ENCODE measurements around the gene SIX5.
"Not testable (repeated sequence)": the region's sequence is repeated elsewhere in the genome, so short reads cannot be mapped to it uniquely, and the experiment has no call there.

SIX5 gene

DNA sequence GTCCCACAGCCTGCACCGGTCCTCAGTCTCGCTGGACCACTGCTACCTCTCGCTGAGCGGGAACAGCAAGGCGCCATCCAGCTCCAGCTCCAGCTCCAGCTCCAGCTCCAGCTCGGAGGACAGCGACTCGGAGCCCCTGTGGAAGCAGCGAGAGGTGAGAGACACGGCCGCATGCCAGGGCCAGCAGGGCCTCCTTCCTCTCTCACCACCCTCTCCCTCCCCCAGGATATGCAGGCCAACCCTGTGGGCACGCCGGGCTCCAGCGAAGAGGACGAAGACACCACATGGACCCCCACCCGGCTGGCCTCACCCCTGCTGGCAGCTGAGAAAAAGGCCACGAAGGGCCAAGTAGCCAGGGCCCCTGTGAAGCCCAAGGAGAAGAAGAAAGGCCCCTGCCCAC, 7.3 kb downstream of the SIX5 start:
- DNase-seq = no peak

DNA sequence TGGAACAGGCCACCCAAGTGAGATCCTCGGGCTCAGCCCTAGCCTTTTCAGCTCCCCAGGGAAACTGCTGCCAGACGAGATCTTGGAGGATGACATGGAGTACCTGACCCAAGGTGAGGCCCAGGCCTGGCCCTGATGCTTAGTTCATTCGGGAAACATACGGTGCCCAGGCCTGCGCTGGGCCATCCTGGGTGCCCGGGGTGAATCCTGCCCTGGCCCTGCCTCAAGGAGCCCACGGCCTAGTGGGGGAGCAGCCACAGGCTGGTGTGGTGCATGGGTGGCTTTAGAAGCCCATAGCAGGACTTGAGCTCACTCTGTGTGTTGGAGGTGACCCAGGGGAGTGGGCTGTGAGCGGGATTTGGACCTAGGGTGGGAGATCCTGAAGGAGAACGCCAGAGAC, 10.1 kb downstream of the SIX5 start:
- no peak for DNase-seq

DNA sequence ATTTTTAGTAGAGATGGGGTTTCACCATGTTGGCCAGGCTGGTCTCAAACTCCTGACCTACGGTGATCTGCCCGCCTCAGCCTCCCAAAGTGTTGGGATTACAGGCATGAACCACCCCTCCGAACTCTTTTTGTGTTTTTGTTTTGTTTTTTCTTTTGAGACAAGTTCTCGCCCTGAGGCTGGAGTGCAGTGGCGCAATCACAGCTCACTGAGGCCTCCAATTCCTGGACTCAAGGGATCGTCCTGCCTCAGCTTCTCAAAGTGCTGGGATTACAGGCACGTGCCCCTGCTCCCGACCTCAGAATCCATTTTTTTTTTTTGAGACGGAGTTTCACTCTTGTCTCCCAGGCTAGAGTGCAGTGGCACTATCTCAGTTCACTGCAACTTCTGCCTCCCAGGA, 11.4 kb downstream of the SIX5 start:
- no peak for DNase-seq

DNA sequence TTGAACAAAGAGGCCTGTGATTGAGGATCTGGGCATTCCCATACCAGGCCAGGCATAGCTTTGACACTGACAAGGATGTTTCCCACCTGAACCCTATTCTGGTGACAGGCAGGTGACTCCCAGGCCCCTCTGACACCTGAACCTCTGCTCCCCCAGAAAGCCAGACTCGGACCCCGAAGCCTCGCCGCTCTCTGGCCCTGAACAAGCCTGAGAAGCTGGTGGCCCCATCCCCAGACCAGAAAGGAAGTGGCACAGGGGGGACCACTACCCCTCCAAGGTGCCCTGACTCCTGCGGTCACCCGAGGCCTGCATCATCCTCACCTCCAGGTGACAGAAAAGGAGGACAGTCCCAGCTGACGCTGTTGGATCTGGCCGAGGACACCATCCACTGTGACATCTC, 14.7 kb downstream of the SIX5 start:
- no peak for DNase-seq

DNA sequence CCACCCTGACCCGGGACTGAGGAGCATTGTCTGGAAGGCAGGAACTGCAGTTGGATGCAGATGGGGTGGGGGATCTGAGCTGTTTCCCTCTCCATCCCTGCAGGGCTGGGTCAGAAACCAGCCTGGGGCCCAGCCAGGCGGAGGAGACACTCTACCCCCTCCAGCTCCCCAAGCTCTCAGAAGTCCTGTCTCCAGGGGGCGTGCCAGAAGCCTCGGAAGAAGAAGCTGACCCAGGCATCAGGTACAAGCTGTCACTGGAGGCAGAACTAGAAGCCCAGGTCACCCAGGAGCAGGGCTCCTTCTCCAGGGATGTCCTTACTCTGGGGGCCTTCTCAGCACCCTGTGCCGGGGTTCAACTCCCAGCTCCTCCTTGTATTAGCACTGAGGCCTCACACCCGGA, 15.5 kb downstream of the SIX5 start:
- DNase-seq = no peak

DNA sequence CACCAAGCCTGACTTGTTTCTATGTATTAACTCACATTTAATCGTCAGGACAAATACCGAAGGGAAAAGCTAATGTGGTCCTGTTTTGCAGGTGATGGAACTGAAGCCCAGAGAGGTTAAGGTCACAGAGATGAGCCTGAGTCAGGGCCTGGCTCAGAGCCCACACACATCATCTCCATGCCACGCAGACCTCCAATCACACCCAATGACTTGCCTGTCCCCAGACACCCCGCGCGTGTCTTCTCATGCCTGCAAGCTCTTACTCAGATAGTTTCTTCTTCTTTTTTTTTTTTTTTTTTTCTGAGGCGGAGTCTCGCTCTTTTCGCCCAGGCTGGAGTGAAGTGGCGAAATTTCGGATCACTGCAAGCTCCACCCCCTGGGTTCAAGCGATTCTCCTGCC, 16.4 kb downstream of the SIX5 start:
- DNase-seq = no peak

DNA sequence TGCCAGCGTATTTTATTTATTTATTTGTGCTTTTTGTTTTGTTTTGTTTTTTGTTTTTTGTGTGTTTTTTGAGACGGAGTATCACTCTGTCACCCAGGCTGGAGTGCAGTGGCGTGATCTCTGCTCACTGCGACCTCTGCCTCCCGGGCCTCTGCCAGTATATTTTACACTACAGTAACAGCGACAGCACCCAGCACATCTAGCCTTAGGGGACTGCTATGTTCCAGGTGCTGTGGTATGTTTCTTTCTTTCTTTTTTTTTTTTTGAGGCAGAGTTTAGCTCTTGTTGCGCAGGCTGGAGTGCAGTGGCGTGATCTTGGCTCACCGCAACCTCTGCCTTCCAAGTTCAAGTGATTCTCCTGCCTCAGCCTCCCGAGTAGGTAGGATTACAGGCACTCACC, 17.6 kb downstream of the SIX5 start:
- DNase-seq = not testable (repeated sequence)

DNA sequence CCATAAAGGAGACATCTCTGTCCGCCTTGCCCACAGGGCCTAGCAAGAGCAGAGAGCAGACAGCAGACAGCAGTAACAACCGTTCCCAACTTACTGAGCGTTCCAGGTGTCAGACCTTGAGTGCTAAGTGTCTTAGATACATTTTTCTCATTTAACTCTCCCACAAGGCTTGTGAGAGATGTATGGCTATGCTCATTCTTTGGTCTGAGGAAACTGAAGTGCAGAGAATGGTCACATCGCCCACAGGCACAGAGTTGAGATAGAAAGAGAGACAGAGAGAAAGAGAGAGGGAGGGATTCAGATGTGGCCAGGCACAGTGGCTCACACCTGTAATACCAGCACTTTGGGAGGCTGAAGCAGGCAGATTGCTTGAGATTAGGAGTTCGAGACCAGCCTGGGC, 21.5 kb downstream of the SIX5 start:
- DNase-seq = no peak

DNA sequence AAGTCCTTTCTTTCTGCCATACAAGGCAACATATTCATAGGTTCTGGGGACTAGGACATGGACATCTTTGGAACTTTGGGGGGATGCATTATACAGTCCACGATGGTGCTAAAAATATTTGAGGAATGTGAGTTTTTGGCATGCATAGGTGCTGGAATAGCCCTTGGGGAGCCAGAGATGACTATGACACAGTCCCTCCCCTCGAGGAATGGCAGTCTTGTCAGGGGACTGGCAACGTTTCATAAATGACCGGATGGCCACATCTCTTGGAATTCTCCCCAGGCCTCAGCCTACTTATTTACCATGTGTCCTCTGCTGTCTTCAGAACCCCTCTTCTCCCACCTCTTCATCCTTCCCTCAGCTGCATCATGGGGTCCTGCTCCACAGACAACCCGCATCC, 22.2 kb downstream of the SIX5 start:
- no peak for DNase-seq

DNA sequence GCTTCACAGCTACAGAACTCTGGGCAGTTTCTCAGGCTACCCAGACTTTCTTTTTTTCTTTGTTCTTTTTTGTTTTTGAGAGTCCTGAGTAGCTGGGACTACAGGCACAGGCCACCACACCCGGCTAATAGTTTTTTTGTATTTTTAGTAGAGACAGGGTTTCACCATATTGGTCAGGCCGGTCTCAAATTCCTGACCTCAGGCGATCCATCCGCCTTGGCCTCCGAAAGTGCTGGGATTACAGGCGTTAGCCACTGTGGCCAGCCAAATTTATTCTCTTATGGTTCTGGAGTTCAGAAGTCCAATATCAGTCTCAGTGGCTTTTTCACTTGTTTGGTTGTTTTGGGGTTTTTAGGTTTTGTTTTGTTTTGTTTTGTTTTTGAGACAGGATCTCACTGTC, 23.4 kb downstream of the SIX5 start:
- no peak for DNase-seq

DNA sequence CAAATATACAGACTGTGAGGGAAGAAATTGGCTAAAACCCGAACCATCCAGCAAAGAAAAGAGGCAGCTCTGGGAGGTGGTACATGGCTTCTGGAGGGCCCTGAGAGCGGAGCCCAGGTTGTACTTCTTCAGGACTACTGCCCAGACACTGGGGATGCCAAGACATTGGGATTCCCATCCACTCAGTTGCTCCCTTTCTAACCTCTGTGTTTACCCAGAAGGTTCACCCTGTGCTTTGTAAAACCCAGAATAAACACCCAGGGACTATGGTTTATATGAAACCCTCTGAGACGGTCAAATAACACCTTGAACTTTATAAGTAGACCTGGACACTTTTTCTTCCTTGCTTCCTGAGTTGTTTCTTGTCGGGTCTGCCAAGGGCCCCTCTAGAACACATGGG, 26.1 kb downstream of the SIX5 start:
- DNase-seq = no peak

DNA sequence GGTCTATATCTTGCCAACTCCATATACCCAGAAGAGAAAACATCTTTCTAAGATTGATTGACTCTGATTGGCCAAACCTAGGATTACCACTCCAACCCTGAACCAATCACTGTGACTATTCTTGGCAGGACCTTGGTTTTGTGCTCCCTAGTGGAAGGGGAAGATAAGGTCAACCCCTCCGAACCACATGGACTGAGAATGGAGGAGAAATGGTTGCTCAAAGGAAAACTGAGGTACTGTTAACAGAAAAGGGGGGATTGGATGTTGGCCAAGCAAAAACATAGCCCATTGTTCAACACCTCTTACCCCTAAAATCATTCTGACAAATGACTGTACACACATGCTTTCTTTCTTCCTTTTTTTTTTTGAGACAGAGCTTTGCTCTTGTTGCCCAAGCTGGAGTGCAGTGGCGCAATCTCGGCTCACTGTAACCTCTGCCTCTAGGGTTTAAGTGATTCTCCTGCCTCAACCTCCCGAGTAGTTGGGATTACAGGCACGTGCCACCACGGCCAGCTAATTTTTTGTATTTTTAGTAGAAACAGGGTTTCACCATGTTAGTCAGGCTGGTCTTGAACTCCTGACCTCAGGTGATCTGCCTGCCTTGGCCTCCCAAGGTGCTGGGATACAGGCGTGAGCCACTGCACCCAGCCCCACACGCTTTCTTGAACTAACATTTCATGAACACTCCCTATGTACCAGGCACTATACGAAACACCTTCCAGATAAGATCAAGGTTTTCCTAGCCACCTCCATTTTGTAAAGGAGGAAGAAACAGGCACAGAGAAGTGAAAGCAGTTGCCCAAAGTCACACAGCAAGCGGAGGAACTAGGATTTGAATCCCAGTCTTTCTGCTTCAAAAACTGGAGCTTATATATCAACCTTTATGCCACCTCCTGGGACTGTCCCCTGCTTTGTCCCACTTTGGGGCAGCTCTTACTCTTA, 29.3 kb downstream of the SIX5 start:
- no peak for DNase-seq

DNA sequence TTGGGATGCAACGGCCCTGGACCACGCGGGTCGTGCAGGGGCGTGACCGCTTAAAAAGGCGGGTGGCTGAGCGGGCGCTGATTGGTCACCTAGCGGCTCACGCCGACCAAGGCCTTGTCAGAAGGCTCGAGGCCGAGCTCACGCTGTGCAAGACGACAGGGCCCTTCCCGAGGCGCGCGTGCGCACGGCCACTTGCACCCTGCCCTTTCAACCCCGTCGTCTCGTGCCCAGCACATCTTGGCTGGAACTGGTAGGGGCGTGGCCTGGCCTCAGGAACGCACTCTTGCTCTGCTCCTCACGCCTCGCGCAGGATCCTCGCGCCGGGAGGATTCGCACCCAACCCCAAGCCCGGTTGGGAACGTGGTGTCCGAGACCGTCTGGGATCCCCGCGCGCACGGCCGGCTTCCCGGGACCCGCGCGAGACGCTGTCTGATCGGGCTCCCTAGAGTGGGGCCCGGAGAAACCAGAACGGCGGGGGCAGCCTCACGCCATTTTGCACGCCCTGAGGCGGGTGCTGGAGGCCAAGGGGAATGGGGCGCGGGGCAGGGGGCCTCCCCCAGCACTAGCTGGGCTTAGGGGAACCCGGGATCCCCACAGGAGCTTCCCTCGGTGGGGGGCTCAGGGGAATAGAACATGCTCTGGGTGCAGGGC, 35.8 kb downstream of the SIX5 start, which contains the start of gene MEIOSIN:
MEIOSIN (plus strand) TSS at position 280 of the 651 bp plus-strand sequence. CDS start 1,938 bp downstream, outside the sequence.
- DNase-seq = no peak

DNA sequence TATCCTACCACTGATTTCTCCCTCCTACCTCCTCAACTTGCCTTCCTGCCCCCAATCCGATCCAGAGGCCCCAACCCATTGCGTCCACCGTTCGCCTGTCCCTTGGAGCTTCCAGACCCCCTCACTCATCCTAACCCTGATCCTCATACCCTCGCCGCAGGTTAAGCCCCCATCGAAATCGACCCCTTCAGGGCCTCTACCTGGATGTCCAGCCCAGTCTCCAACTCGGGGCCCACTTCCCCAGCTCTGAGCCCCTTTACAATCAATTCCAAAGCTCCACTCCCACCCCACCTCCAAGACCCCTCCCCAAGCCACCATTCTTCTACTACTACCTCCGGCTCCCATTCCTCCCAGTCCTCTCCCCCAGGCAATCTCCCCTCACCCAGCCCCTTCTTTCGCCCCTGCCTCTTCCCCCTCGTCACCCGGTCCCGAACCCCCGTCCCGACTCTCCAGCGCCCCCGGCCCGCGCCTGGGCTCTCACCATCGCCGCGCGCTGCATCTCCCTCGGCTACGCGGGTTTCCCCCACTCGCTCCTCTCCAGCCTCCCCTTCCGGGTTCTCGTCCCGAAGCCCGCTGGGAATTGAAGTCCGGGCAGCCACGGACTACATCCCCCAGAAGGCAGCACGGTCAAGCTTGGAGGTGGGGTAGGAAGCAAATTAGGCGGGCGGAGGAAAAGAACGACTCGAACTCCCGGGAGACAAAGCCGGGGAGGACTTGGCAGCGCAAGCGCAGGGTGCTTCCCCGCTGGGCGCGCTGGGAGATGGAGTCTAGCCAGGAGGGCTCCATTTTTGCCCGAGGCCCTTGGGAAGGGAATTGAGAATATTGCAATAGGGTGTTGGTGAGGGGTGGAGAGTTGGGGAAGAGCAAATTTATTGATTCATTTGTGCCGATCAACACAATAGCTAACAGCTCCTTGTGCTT, 38.4 kb downstream of the SIX5 start, which contains the start of gene FBXO46:
FBXO46 (minus strand) TSS at position 529 of the 921 bp plus-strand sequence. CDS start 17,401 bp downstream, outside the sequence.
- peak; percentile 81 to 99 (median 97) for DNase-seq

DNA sequence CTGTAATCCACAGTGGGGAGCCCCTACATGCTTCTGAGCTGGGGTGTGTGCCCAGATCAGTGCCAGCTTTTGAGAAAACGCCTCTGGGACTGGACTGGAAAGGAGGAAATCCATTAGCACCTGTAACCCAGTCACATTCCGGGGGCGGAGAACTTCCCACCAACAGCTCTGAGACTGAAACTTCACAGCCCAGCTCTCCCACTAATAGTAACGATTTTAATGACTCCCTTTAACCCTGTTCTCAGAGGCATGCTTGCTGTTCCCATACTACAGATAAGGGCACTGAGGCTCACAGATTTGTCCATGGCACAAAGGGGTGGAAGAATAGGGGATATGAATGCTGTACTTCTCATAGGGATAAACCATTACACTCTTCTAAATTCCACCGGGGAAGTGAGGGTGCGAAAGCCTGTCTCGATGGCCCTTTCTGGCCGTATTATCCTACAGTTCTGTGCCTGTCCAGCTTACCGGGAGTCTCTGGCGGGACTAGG, 39.2 kb downstream of the SIX5 start:
- DNase-seq = no peak

DNA sequence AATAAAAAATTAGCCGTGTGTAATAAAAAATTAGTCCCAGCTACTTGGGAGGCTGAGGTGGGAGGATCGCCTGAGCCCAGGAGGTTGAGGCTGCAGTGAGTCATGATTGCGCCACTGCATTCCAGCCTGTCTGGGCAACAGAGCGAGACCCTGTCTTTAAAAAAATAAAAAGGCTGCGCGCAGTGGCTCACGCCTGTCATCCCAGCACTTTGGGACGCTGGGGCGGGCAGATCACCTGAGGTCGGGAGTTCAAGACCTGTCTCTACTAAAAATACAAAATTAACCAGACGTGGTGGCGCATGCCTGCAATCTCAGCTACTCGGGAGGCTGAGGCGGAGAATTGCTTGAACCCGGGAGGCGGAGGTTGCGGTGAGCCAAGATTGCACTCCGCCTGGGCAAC, 40.4 kb downstream of the SIX5 start:
- not testable (repeated sequence) for DNase-seq

DNA sequence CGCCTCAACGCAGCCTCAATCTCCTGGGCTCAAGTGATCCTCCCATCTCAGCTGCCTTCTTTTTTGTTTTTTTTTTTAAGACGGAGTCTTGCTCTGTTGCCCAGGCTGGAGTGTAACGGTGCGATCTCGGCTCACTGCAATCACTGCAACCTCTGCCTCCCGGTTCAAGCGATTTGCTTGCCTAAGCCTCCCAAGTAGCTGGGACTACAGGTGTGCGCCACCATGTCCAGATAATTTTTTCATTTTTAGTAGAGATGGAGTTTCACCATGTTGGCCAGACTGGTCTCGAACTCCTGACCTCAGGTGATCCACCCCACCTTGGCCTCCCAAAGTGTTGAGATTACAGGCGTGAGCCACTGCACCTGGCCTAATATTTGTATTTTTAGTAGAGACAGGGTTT, 49.0 kb downstream of the SIX5 start:
- not testable (repeated sequence) for DNase-seq

DNA sequence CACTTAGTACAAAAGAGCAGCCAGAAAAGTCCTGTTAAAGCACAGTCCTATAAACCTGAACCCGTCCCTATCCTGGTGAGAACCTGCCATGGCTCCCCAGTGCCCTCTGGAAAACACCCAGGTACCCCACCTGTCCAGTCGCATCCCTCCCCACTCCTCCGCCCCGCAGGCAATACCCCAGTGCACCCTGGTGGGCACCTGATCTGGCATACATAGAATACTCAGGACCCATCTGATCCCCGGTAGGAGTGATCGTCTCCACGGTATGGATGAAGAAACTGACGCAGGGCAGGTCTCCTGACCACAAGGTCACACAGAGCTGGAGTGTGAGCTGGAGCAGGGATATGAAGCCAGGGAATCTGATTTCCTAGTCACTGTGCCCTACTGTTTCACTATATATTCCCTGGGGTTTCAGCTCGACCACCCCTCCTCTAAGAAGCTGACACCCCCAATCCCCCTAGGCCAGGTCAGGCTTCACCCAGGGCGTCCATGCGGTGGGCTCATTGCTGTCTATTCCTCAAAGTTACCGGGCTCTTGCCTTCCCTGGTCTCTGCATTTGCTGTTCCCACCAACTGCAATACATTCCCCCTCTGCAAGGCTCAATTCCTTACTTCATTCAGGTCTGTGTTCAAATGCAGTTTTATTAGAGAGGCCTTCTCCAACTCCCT, 50.9 kb downstream of the SIX5 start:
- DNase-seq = peak in 1 of 58 donors; percentile 55

DNA sequence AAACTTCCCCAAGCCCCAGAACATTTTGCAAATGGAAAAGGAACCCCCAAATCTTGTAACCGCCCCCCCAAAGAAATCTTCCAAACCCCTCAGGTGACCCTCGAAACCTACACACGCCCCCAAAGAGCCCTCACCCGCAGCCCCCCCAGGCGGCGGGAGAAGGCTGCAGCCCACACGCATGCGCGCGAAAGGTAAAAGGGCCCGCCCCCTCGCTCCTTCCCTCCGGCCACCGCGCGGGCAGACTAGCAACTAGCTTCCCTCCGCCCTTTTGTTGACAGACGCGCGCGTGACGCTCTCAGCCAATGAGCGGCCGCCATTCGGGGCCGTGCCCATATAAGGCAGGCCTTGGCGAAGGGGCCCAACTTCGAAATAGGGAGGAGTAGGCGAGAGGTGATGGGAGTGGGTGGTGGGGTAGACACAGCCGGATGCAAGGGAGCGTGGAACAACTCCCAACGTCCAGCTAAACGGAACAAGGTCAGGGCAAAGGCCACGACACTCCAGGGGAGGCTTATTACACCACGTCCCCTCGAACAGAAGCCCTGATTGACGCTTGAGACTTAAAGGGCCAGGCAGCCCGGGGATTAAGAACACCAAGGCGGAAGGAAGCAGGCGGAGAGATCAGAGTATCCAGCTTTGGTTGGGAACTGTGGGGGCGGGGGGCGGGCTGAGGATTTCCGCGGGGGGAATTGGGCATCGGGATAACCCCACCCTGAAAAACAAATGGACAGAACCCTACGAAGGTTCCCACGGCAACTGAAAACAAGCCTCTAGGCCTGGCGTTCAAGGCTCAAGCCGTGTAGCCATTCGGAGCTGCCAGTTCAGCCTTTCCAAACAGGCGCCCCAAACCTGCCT, 51.7 kb downstream of the SIX5 start:
- DNase-seq = peak; percentile 92 to 100 (median 99)

All from anterior cingulate cortex (tissue), 58 donors.